GM23248 (cell line): ENCODE data around the gene TMED8. TPM values are rescaled to one million over a fixed set of nuclear protein-coding genes. Genes with fewer than 3 reads are reported as not detected.
A peak's percentile ranks its signal among the peaks of the same experiment; 100 is the strongest.
"Not testable (repeated sequence)": the region's sequence is repeated elsewhere in the genome, so short reads cannot be mapped to it uniquely, and the experiment has no call there.

Experiments
- DNase-seq: peaks from one replicate; pipeline ENCODE4 v3.0.0-alpha.2; 2015
- H2AFZ ChIP-seq: fragments of 200-600 bp; sonication (generic); 2 replicates; pipeline ENCODE4 v1.6.1; 2016; ENCODE audit warnings: antibody characterized with exemption
- H3F3A ChIP-seq: fragments of 200-600 bp; sonication (generic); 2 replicates; pipeline ENCODE4 v1.6.1; 2016; ENCODE audit warnings: mild to moderate bottlenecking, antibody characterized with exemption, mixed run types; ENCODE audit not compliant: insufficient read depth
- H3K27ac ChIP-seq: fragments of 200-600 bp; sonication (generic); 2 replicates; pipeline ENCODE4 v1.5.1; 2016; ENCODE audit warnings: mild to moderate bottlenecking
- H3K27me3 ChIP-seq: fragments of 200-600 bp; sonication (generic); replicated peaks from 2 replicates; pipeline ENCODE4 v1.6.1; 2016; ENCODE audit warnings: mild to moderate bottlenecking; ENCODE audit not compliant: insufficient read depth
- H3K36me3 ChIP-seq: fragments of 200-600 bp; sonication (generic); 2 replicates; pipeline ENCODE4 v1.6.1; 2016; ENCODE audit warnings: low read depth, mild to moderate bottlenecking
- H3K4me1 ChIP-seq: fragments of 200-600 bp; sonication (generic); 2 replicates; pipeline ENCODE4 v1.6.1; 2016; ENCODE audit warnings: mild to moderate bottlenecking; ENCODE audit not compliant: insufficient read depth
- H3K4me2 ChIP-seq: fragments of 200-600 bp; sonication (generic); one replicate; pipeline ENCODE4 v1.6.1; 2016; ENCODE audit warnings: mild to moderate bottlenecking; ENCODE audit not compliant: unreplicated experiment
- H3K4me3 ChIP-seq: fragments of 200-600 bp; sonication (generic); 2 replicates; pipeline ENCODE4 v1.5.1; 2016; ENCODE audit warnings: mild to moderate bottlenecking
- H3K79me2 ChIP-seq: fragments of 200-600 bp; sonication (generic); 2 replicates; pipeline ENCODE4 v1.6.1; 2016; ENCODE audit warnings: mild to moderate bottlenecking; ENCODE audit not compliant: insufficient read depth
- H3K9ac ChIP-seq: fragments of 200-600 bp; sonication (generic); 2 replicates; pipeline ENCODE4 v1.6.1; 2016; ENCODE audit warnings: mild to moderate bottlenecking
- H3K9me2 ChIP-seq: fragments of 200-600 bp; sonication (generic); 2 replicates; pipeline ENCODE4 v1.6.1; 2016; ENCODE audit warnings: mixed run types, mild to moderate bottlenecking, moderate library complexity; ENCODE audit not compliant: insufficient read depth
- H3K9me3 ChIP-seq: fragments of 200-600 bp; sonication (generic); one replicate; pipeline ENCODE4 v1.6.1; 2017; ENCODE audit warnings: low read depth
- H4K20me1 ChIP-seq: fragments of 200-600 bp; sonication (generic); 2 replicates; pipeline ENCODE4 v1.6.0; 2016; ENCODE audit not compliant: insufficient read depth
- EZH2 ChIP-seq: fragments of 200-600 bp; sonication (generic); IDR thresholded peaks from 2 replicates; pipeline ENCODE4 v1.6.1; 2018; ENCODE audit warnings: antibody characterized with exemption, mild to moderate bottlenecking; ENCODE audit not compliant: insufficient read depth, poor library complexity, severe bottlenecking
- EZH2phosphoT487 ChIP-seq: fragments of 200-600 bp; sonication (generic); IDR thresholded peaks from 2 replicates; pipeline ENCODE4 v1.6.1; 2018; ENCODE audit warnings: antibody characterized with exemption, moderate library complexity, mild to moderate bottlenecking, low read depth; ENCODE audit not compliant: insufficient read depth
- WGBS, 2 experiments: methylation state at CpG; one replicate each; pipeline ENCODE4 v1.1.6; 2015 to 2017; ENCODE audit warnings: low lambda C conversion rate in 2 of 2, low coverage in 1 of 2; ENCODE audit errors: missing lambda C conversion rate in 2 of 2; 5-methylcytosine and 5-hydroxymethylcytosine counted together
- in situ Hi-C: fragments of 300-500 bp; cut with MboI; formaldehyde crosslinking; loops from 2 replicates; pipeline ENCODE4 v1.15.0; 2020
- polyA plus RNA-seq: library from polyadenylated mRNA; unstranded; fragments of >200 nt; fragmentation: Nextera tagmentation; extraction: Ambion mirVana; gene quantifications from 2 replicates; pipeline ENCODE4 v1.2.1, GENCODE V29; 2016
- total RNA-seq: library from RNA; depleted of rRNA; stranded (reverse); fragments of >200 nt; shearing (Covaris generic); gene quantifications from 2 replicates; pipeline ENCODE4 v1.2.3, GENCODE V29; 2014

Gene TMED8
- total and polyA plus RNA-seq, 2 experiments from 2014 or later = 3.2 to 7.5 TPM

DNA sequence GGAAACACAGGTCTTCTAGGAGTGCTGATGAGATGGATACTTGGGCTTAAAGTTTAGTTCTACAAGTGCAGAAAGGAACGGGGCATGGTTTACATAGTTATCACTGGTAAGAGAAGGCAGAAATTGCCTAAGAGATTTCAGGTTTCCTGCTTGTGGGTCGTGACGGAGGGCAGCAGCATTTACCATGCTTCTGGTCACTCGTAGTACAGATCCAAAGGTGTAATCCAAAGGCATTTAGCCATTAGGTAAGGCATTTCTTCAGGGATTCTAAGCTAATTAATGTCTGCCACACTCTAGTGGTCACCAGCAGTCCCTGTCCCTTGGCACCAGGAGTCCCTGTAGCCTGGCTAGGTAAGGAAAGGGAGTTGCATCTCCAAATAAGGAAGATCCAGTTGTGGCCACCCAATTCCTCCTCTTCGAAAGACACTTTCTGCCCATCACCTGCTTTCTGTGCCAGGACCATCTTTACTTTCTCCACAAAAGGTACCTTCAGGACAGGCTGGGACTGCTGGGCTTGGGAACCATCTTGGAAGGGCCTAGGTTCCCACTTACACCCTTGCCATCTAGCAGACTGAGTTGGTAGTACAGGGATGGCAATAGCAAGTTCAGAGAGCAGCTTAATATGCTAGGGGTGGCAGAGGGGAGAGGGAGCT lies 54.5 kb downstream of the TMED8 start:
- in situ Hi-C loops = no loop called here
- H3K9ac ChIP-seq = peak overlapping the region; percentile 97

DNA sequence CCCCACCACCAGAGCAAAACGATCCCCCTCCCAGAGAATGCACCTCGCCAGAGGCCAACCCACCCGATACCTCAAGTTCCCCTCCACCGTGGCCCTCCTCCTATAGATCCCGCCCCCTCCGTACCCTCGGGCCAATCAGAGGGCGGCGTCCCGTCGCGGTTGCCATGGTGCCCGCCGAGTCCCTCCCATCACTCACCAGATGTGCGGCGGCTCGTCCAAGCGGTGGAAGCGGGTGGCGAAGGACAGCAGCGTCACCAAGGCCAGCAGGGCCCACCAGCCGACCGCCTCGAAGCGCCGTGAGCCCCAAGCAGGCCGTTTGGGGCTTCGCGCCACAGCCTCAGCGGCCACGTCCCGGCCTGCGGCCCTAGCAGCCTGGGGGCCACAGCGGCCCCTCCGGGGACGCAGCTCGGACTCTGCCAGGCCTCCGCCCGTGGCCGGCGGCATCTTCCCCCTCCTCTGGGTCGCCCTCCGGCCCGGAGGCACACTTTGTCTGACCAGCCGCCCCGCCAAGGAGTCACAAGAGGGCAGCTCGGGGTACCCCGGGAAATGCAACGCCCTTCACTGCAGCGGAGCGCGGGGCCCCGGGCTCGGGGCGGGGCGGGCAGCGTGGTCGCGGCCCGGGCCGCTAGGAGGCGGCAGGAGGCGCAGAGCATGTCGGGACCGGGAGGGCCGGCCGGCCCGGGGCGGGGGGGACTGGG lies 56.5 kb downstream of the TMED8 start, which contains the start of gene POMT2:
Gene POMT2, minus strand, starts transcription at position 646 of the 698 bp plus-strand sequence. Its CDS starts 202 bp downstream, at position 444.
- peak within 1 kb of the TSS; percentile 85 for H3K4me3 ChIP-seq
- H3K9me2 ChIP-seq = no peaks in the 10 kb centered on the region
- H3K4me2 ChIP-seq = peak within 1 kb of the TSS; percentile 88
- peaks cover 50% of the 10 kb centered on the region for H3K79me2 ChIP-seq
- peaks cover 5% of the 10 kb centered on the region; the same call in 1 of the 2 replicates for H3F3A ChIP-seq
- DNase-seq = peak; percentile 96
- in situ Hi-C loops = no loop called here
- no peaks in the 10 kb centered on the region for H3K36me3 ChIP-seq
- H2AFZ ChIP-seq = peak within 1 kb of the TSS; percentile 100
- peak within 1 kb of the TSS; percentile 97 for H3K9ac ChIP-seq
- no peaks in the 10 kb centered on the region for H3K27me3 ChIP-seq
- no peaks in the 10 kb centered on the region for H3K9me3 ChIP-seq
- H3K4me1 ChIP-seq = peaks cover 11% of the 10 kb centered on the region
- 0% methylated on average over 46 to 64 of the region's 69 CpGs for WGBS, 2 experiments
- peak within 1 kb of the TSS; percentile 95 for H3K27ac ChIP-seq
- TF ChIP-seq EZH2 (no peak), EZH2phosphoT487 (no peak)
- H4K20me1 ChIP-seq = no peaks in the 10 kb centered on the region

More for the DNA sequence above, 54.5 kb downstream of the TMED8 start:
- H2AFZ ChIP-seq = peak overlapping the region; percentile 100
- WGBS, 2 experiments = 71 to 76% methylated on average over 5 of the region's 5 CpGs
- H3K9me3 ChIP-seq = no peaks in the 10 kb centered on the region
- peak overlapping the region; percentile 88 for H3K4me2 ChIP-seq
- TF ChIP-seq EZH2 = no peak
- no peak for TF ChIP-seq EZH2phosphoT487
- peak overlapping the region; percentile 95; the same call in 1 of the 2 replicates for H3K27ac ChIP-seq
- no peaks in the 10 kb centered on the region for H3K27me3 ChIP-seq
- H3F3A ChIP-seq = peaks cover 5% of the 10 kb centered on the region; the same call in 1 of the 2 replicates
- H4K20me1 ChIP-seq = no peaks in the 10 kb centered on the region
- peaks cover 36% of the 10 kb centered on the region for H3K79me2 ChIP-seq
- H3K9me2 ChIP-seq = no peaks in the 10 kb centered on the region
- H3K36me3 ChIP-seq = no peaks in the 10 kb centered on the region
- no peak for DNase-seq
- H3K4me3 ChIP-seq = peak overlapping the region; percentile 85
- H3K4me1 ChIP-seq = peaks cover 11% of the 10 kb centered on the region

DNA sequence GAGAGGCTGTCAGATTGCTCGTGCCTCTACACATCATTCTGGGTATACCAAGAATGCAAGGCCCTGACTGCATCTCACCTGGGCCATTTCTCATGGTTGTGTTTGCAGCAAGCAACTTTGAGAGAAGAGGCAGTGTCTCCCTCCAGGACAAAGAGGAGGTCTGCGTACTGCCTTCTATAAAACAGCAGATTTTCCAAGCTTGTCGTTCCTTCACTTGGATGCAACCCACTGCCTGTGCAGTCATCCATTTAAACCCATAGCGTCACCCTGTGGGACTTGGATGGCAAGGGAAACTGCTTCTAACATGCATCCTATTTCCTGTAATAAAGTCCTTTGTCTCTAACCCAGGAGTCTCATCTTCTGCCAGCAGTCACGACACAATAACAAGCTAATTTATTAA lies 57.5 kb downstream of the TMED8 start:
- Histone ChIP-seq H4K20me1 (no peaks in the 10 kb centered on the region), H3K27ac (no peak overlapping the region), H3K9me3 (no peaks in the 10 kb centered on the region), H3K79me2 (peaks cover 50% of the 10 kb centered on the region), H3K4me1 (peaks cover 16% of the 10 kb centered on the region), H3K27me3 (no peaks in the 10 kb centered on the region), H3F3A (peaks cover 11% of the 10 kb centered on the region), H3K9me2 (no peaks in the 10 kb centered on the region), H2AFZ (no peak overlapping the region), H3K36me3 (no peaks in the 10 kb centered on the region), H3K4me3 (peak overlapping the region; percentile 85), H3K9ac (peak overlapping the region; percentile 97; the same call in 1 of the 2 replicates), H3K4me2 (peak overlapping the region; percentile 86)
- WGBS, 2 experiments = 12 to 17% methylated on average over 5 of the region's 5 CpGs
- DNase-seq = peak; percentile 51
- in situ Hi-C loops = no loop called here
- TF ChIP-seq EZH2phosphoT487 (no peak), EZH2 (no peak)

DNA sequence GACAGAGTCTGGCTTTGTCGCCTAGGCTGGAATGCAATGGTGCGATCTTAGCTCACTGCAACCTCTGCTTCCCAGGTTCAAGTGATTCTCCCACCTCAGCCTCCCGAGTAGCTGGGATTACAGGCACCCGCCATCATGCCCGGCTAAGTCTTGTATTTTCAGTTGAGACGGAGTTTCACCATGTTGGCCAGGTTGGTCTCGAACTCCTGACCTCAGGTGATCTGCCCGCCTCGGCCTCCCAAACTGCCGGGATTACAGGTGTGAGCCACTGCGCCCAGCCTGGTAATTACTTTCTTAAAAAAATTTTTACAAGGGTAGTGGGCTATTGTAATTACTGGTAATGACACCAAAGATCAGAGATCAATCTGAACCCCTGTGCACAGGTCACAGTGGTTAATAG lies 58.1 kb downstream of the TMED8 start:
- H3K9me2 ChIP-seq, H3K27me3 ChIP-seq, H2AFZ ChIP-seq, H3K4me2 ChIP-seq, H3K9ac ChIP-seq, H3K9me3 ChIP-seq, H3K4me3 ChIP-seq, H3K36me3 ChIP-seq, DNase-seq, H4K20me1 ChIP-seq, in situ Hi-C loops, H3K27ac ChIP-seq: not testable (repeated sequence)
- H3F3A ChIP-seq = peaks cover 17% of the 10 kb centered on the region
- peaks cover 50% of the 10 kb centered on the region for H3K79me2 ChIP-seq
- 93 to 94% methylated on average over 11 of the region's 11 CpGs for WGBS, 2 experiments
- peaks cover 21% of the 10 kb centered on the region for H3K4me1 ChIP-seq
